Subcutaneous adipose tissue (tissue), 4 donors: ENCODE measurements around the gene NPHP4. TPM values are rescaled to one million over a fixed set of nuclear protein-coding genes. Genes with fewer than 3 reads are reported as not detected.

Experiments
- CTCF ChIP-seq: fragments of 450-650 bp; IDR thresholded peaks from one replicate; pipeline ENCODE4 v1.5.1; 2016; ENCODE audit warnings: low read depth, mild to moderate bottlenecking, control low read depth, antibody characterized with exemption, moderate library complexity
- total RNA-seq, 4 donors: library from RNA; depleted of rRNA; stranded (reverse); fragments of >200 nt; gene quantifications; one replicate each; pipeline ENCODE4 v1.1.0, GENCODE V29; 2016

NPHP4 gene
- total RNA-seq, 4 donors from 2014 or later = 7.3 to 11.9 (median 9.5) TPM

DNA sequence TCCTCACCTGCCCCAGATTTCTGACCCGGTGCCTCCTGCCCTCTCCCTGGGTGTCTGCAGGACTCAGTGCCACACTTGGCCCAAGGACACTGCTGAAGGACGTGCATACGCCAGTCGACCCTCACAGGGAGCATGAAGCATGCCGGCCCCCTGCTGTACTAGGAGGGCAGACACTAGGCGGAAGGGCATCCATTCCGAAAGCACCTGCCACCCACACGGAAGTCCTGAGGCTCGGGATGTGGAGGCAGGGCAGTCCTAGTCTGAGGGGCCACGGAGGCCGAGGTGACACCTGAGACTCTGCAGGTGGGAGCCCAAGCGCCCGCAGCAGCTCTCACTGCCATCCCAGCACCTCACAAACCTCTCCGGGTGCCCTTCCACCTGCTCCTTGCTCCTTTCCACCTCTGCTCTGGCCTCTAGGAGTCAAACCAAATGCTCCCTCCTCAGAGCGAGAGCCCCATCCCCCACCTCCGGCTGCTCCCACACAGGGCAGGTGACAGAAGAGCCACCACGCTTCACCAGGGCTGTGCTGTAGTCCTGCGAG is 2.4 kb downstream of the NPHP4 start:
- TF ChIP-seq CTCF = no peak

DNA sequence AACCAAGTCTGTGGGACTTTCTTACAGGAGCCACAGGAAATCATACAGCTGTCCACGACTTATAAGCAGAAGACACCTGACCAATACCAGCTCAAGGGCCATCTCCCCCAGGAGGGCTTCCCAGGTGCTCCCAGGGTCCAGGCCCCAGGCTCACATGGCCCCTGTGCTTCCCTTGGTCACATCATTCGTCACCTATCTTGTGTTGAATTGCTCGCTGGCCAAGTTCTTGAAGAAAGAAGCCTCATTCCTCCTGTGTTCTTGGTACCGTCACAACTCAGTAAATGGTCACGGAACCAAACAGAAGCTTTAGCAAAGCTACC is 3.0 kb downstream of the NPHP4 start:
- no peak for TF ChIP-seq CTCF

DNA sequence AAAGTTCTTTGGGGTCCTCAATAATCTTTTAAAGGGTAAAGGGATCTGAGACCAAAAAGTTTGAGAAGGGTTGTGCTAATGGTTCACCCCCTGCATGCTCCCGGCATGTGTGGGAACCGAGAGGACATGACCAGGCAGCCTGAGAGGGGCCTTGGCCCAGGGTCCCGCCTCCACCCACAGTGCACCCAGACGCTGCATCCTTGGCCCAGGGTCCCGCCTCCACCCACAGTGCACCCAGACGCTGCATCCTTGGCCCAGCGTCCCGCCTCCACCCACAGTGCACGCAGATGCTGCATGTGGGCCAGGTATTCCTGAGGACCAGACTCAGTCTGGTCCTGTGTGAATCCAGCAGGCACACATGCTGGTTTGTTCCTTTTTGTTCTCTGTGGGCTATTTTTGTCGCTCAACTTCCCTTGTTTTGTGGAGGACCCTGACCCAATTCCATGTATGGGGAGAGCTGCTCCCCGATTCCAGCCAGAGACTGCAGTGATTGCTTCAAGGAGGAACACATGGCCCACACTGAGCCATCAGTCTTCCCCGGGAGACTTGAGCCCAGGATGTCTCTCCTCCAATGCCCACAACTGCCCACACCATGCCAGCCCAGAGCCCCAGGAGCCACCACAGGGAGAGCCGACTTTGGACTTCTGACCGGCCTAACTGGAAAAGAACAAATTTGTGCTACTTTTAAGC is 3.5 kb downstream of the NPHP4 start:
- no peak for TF ChIP-seq CTCF

DNA sequence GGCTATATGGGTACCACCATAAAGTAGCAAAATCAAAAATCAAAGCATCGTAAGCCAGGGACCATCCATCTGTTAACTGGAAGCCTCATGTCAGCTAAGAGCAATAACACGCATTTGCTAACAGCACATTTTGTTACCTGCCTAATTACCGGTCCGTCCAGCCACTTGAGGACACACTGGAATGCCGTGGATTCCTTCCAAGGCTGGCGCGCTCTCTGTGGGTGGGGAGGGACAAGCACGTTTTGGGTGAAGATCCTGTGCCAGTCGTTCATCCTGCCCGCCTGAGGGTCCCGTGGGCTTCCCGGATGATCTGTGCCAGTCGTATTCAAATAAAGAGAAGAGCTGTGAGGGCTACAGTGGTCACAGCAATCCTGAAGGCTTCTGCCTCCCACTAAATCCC is 6.2 kb downstream of the NPHP4 start:
- TF ChIP-seq CTCF = no peak

DNA sequence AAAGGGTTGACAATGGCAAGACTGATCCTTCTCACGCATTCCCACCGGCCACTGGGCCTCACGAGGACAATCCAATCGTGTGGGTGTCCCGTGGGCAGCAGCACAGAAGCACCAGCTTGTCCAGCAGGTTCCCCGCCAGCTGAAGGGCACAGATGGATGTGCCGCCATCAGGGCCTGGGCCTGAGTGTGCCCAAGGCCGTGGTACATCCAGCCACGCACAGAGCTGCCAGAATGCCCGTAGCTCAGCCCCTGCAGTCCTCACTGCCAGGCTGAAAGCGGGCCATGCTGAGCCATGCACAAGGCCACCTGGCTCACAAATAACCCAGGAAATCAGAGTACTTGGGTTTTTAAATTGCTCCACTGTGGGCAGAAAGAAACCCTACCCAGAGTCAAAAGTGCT is 7.0 kb downstream of the NPHP4 start:
- TF ChIP-seq CTCF = no peak

DNA sequence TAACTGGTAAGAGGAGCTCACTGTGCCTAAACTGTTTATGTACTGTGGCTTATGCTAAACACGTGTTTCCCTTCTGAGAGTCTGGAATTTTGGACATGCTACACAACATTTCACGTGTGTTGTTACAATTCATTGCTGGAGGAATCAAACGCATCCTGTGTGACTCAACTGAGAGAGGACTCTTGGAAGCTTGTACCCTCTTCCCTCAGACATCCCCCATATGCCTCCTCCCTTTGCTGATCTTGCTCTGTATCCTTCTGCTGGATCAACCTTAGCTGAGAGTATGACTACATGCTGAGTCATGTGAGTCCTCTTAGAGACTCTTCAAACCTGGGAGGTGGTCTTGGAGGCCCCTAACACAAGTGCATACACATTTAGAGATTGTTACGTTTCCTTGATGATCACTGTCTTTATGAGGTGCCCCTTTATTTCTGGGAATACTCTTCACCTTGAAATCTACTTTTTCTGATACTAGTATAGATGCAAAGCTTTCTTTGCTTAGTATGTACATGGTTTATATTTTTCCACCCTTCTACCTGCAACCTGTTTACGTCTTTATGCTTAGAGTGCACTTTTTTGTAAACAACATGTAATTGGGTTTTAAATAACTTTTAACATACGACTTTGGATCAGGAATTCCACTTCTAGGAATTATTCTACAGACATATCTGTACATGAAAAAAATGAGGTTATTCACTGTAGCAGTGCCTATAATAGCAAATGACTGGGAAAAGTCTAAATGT is 8.7 kb downstream of the NPHP4 start:
- TF ChIP-seq CTCF = no peak

DNA sequence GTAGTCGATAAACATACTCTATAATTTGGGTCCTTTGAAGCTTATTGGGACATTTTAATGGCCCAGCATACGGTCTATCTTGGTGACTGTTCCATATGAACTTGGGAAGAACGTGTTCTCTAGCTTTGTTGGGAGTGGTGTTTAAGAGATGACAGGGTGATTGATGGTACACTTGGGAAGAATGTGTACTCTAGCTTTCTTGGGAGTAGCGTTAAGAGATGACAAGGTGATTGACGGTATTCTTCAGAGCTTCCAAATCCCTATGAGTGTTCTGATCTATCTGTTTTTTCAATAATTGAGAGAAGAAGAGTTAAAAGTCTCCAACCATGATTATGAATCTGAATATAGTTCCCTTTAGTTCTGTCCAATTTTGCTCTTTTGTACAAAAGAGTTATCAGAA is 9.4 kb downstream of the NPHP4 start:
- no peak for TF ChIP-seq CTCF
